Naive thymus-derived CD4-positive, alpha-beta T cell (primary cell): ENCODE results near the gene PCSK7. TPM values are rescaled to one million over a fixed set of nuclear protein-coding genes. Genes with fewer than 3 reads are reported as not detected.

Experiments
- ATAC-seq: fragments of 150-1000 bp; cut with Tn5 transposase; 2 replicates; pipeline ENCODE4 v1.10.0; 2021; ENCODE audit warnings: mild to moderate bottlenecking, moderate library complexity
- CTCF ChIA-PET: fragments of 350-600 bp; sonication (Branson Sonifier 250); formaldehyde crosslinking; loops from one replicate; lab custom pipeline; 2021; ENCODE audit warnings: antibody characterized with exemption; lab: Charles Lee
- POLR2A ChIA-PET: fragments of 350-600 bp; sonication (Branson Sonifier 250); formaldehyde crosslinking; loops from one replicate; lab custom pipeline; 2021; ENCODE audit warnings: antibody characterized with exemption, inconsistent platforms; lab: Charles Lee
- DNase-seq, 9 donors: peaks; one replicate each; pipeline versions ENCODE4 v3.0.0 to v3.0.0-alpha.2; 2020 to 2022; ENCODE audit warnings: mixed read lengths in 1 of 9
- H3K27ac ChIP-seq: one replicate; pipeline ENCODE4 v1.7.0; 2013; ENCODE audit warnings: mild to moderate bottlenecking, low read depth, low read length, moderate library complexity
- H3K27me3 ChIP-seq, 2 donors: one replicate each; pipeline ENCODE4 v1.7.0; 2013; ENCODE audit warnings: low read length in 2 of 2, mild to moderate bottlenecking in 2 of 2, moderate library complexity in 2 of 2; ENCODE audit not compliant: control insufficient read depth in 2 of 2, insufficient read depth in 2 of 2
- H3K36me3 ChIP-seq, 3 experiments: 1 replicate in 2 of 3; 2 replicates in 1 of 3; pipeline ENCODE4 v1.7.0; 2013; ENCODE audit warnings: low read length in 3 of 3, mild to moderate bottlenecking in 3 of 3, moderate library complexity in 1 of 3; ENCODE audit not compliant: insufficient read depth in 3 of 3, control insufficient read depth in 2 of 3
- H3K4me1 ChIP-seq, 2 donors: one replicate each; pipeline ENCODE4 v1.7.0; 2013; ENCODE audit warnings: low read length in 2 of 2, mild to moderate bottlenecking in 2 of 2, moderate library complexity in 1 of 2; ENCODE audit not compliant: control insufficient read depth in 2 of 2, insufficient read depth in 2 of 2
- H3K4me3 ChIP-seq: 2 replicates; pipeline ENCODE4 v1.7.0; 2013; ENCODE audit warnings: mild to moderate bottlenecking, low read length
- H3K9me3 ChIP-seq, 3 experiments: 1 replicate in 2 of 3; 2 replicates in 1 of 3; pipeline ENCODE4 v1.7.0; 2013; ENCODE audit warnings: low read length in 3 of 3; ENCODE audit not compliant: control insufficient read depth in 2 of 3
- H3K27ac Mint-ChIP-seq, 9 donors: one replicate each; pipeline ENCODE4 v1.8.0; 2020 to 2022; ENCODE audit warnings: mixed read lengths in 9 of 9, mild to moderate bottlenecking in 8 of 9, moderate library complexity in 5 of 9, inconsistent platforms in 2 of 9
- H3K27me3 Mint-ChIP-seq, 5 donors: one replicate each; pipeline ENCODE4 v1.8.0; 2021 to 2022; ENCODE audit warnings: mixed read lengths in 5 of 5, mild to moderate bottlenecking in 1 of 5
- H3K36me3 Mint-ChIP-seq, 5 donors: one replicate each; pipeline ENCODE4 v1.8.0; 2020 to 2022; ENCODE audit warnings: mixed read lengths in 5 of 5, mild to moderate bottlenecking in 3 of 5, inconsistent platforms in 1 of 5
- H3K4me1 Mint-ChIP-seq, 7 donors: one replicate each; pipeline ENCODE4 v1.8.0; 2020 to 2022; ENCODE audit warnings: mixed read lengths in 7 of 7, mild to moderate bottlenecking in 3 of 7, inconsistent platforms in 1 of 7
- H3K4me3 Mint-ChIP-seq, 10 donors: one replicate each; pipeline ENCODE4 v1.8.0; 2020 to 2022; ENCODE audit warnings: mild to moderate bottlenecking in 10 of 10, mixed read lengths in 10 of 10, moderate library complexity in 6 of 10, inconsistent platforms in 2 of 10
- H3K9me3 Mint-ChIP-seq, 11 donors: one replicate each; pipeline ENCODE4 v1.8.0; 2020 to 2022; ENCODE audit warnings: mixed read lengths in 11 of 11, mild to moderate bottlenecking in 4 of 11, inconsistent platforms in 1 of 11, moderate library complexity in 1 of 11
- intact Hi-C, 2 donors: fragments of 100-400 bp; cut with micrococcal nuclease; formaldehyde crosslinking; loops; one replicate each; pipeline ENCODE4 v1.15.1; 2023
- polyA plus RNA-seq, 2 donors: library from polyadenylated mRNA; unstranded; fragments of 300-500 nt; fragmentation: Illumina TruSeq; gene quantifications; one replicate each; pipeline ENCODE4 v1.2.3, GENCODE V29; 2021
- total RNA-seq, 6 experiments: library from RNA in 5 of 6; stranded (reverse) in 5 of 6; gene quantifications; 1 replicate in 5 of 6; 2 replicates in 1 of 6; pipeline ENCODE4 v1.2.3 and lab custom pipeline; 2021 to 2026

Gene PCSK7
- total and polyA plus RNA-seq, 7 experiments from 2014 or later = 45.4 to 319 (median 290) TPM

GRCh38 chr11:117192401-117192875 is 39.4 kb downstream of the PCSK7 start:
- POLR2A ChIA-PET = interaction anchor here (1.5 kb wide), 2 partner anchors 13 to 15 kb away, joined by 3 to 4 read pairs; no protein-coding TSS in a partner anchor
- no peaks in the 10 kb centered on the region for H3K27me3 Mint-ChIP-seq
- H3K36me3 ChIP-seq = peaks cover 0 to 51% (median 3%) of the 10 kb centered on the region in 3 experiments
- peaks cover 0 to 4% (median under 1%) of the 10 kb centered on the region in 5 donors for H3K36me3 Mint-ChIP-seq
- H3K9me3 Mint-ChIP-seq = no peaks in the 10 kb centered on the region
- peak overlapping the region in 3 of 9 donors; percentile 32 to 72 (median 55) for H3K27ac Mint-ChIP-seq
- CTCF ChIA-PET = no interaction called here
- no peak overlapping the region for H3K4me3 Mint-ChIP-seq
- H3K4me1 Mint-ChIP-seq = peaks cover 3 to 13% (median 8%) of the 10 kb centered on the region in 7 donors
- H3K9me3 ChIP-seq = no peaks in the 10 kb centered on the region
- no peaks in the 10 kb centered on the region for H3K27me3 ChIP-seq
- intact Hi-C loops = no loop called here
- no peak for ATAC-seq
- no peaks in the 10 kb centered on the region for H3K4me1 ChIP-seq
- H3K27ac ChIP-seq = no peak overlapping the region
- H3K4me3 ChIP-seq = no peak overlapping the region
- no peak for DNase-seq

- DNase-seq (no peak), ATAC-seq (no peak)
- H3K4me3 ChIP-seq = no peak overlapping the region
- ChIA-PET CTCF (no interaction called here), POLR2A (interaction anchor here (1.5 kb wide), 1 partner anchor 14 kb away, joined by 4 read pairs; no protein-coding TSS in a partner anchor)
- intact Hi-C loops = no loop called here
- no peaks in the 10 kb centered on the region for H3K9me3 Mint-ChIP-seq
- no peak overlapping the region for H3K27ac ChIP-seq
- H3K36me3 ChIP-seq = peaks cover 0 to 57% (median 3%) of the 10 kb centered on the region in 3 experiments
- no peaks in the 10 kb centered on the region for H3K27me3 ChIP-seq
- H3K9me3 ChIP-seq = no peaks in the 10 kb centered on the region
- H3K27me3 Mint-ChIP-seq = no peaks in the 10 kb centered on the region
- H3K4me3 Mint-ChIP-seq = no peak overlapping the region
- H3K36me3 Mint-ChIP-seq = peaks cover 0 to 4% (median 3%) of the 10 kb centered on the region in 5 donors
- no peaks in the 10 kb centered on the region for H3K4me1 ChIP-seq
- H3K4me1 Mint-ChIP-seq = peaks cover 3 to 17% (median 8%) of the 10 kb centered on the region in 7 donors
- peak overlapping the region in 3 of 9 donors; percentile 38 to 72 (median 44) for H3K27ac Mint-ChIP-seq
These were observed 40.0 kb downstream of the PCSK7 start for GRCh38 chr11:117191680-117192400.

- no peak for ATAC-seq
- H3K27me3 ChIP-seq = no peaks in the 10 kb centered on the region
- Mint-ChIP-seq H3K4me1 (peaks cover 3 to 23% (median 8%) of the 10 kb centered on the region in 7 donors), H3K27ac (peak overlapping the region in 1 of 9 donors; percentile 42), H3K4me3 (no peak overlapping the region), H3K36me3 (peaks cover 0 to 6% (median 3%) of the 10 kb centered on the region in 5 donors), H3K9me3 (no peaks in the 10 kb centered on the region), H3K27me3 (no peaks in the 10 kb centered on the region)
- no peak overlapping the region for H3K27ac ChIP-seq
- H3K36me3 ChIP-seq = peaks cover 0 to 65% (median 3%) of the 10 kb centered on the region in 3 experiments
- intact Hi-C loops = no loop called here
- no peaks in the 10 kb centered on the region for H3K9me3 ChIP-seq
- CTCF ChIA-PET = no interaction called here
- H3K4me3 ChIP-seq = no peak overlapping the region
- POLR2A ChIA-PET = interaction anchor here (0.6 kb wide), 1 partner anchor 44 kb away, joined by 6 read pairs; no protein-coding TSS in a partner anchor
- DNase-seq = no peak
- no peaks in the 10 kb centered on the region for H3K4me1 ChIP-seq
These were observed 41.8 kb downstream of the PCSK7 start for GRCh38 chr11:117189941-117190544.

- ChIA-PET CTCF (no interaction called here), POLR2A (interaction anchor here (0.6 kb wide), 1 partner anchor 43 kb away, joined by 6 read pairs; no protein-coding TSS in a partner anchor)
- Mint-ChIP-seq H3K36me3 (peaks cover 0 to 6% (median 3%) of the 10 kb centered on the region in 5 donors), H3K4me3 (no peak overlapping the region), H3K27ac (peak overlapping the region in 2 of 9 donors; percentile 8 to 36), H3K9me3 (no peaks in the 10 kb centered on the region), H3K4me1 (peaks cover 2 to 22% (median 6%) of the 10 kb centered on the region in 7 donors), H3K27me3 (no peaks in the 10 kb centered on the region)
- H3K9me3 ChIP-seq = no peaks in the 10 kb centered on the region
- H3K4me3 ChIP-seq = no peak overlapping the region
- H3K27ac ChIP-seq = no peak overlapping the region
- ATAC-seq (peak; percentile 74), DNase-seq (no peak)
- H3K27me3 ChIP-seq = no peaks in the 10 kb centered on the region
- intact Hi-C loops = no loop called here
- peaks cover 0 to 65% (median 3%) of the 10 kb centered on the region in 3 experiments for H3K36me3 ChIP-seq
- H3K4me1 ChIP-seq = no peaks in the 10 kb centered on the region
These were observed 42.5 kb downstream of the PCSK7 start for GRCh38 chr11:117189191-117189940.

- H3K4me1 ChIP-seq = no peaks in the 10 kb centered on the region
- ChIA-PET POLR2A (no interaction called here), CTCF (no interaction called here)
- Mint-ChIP-seq H3K4me1 (peaks cover 0 to 22% (median 8%) of the 10 kb centered on the region in 7 donors), H3K27me3 (no peaks in the 10 kb centered on the region), H3K9me3 (no peaks in the 10 kb centered on the region), H3K27ac (peak overlapping the region in 1 of 9 donors; percentile 12), H3K4me3 (no peak overlapping the region), H3K36me3 (peaks cover 0 to 6% (median 3%) of the 10 kb centered on the region in 5 donors)
- no peak for ATAC-seq
- peaks cover 0 to 65% (median 3%) of the 10 kb centered on the region in 3 experiments for H3K36me3 ChIP-seq
- intact Hi-C loops = no loop called here
- no peak for DNase-seq
- H3K9me3 ChIP-seq = no peaks in the 10 kb centered on the region
- H3K27me3 ChIP-seq = no peaks in the 10 kb centered on the region
- no peak overlapping the region for H3K4me3 ChIP-seq
- no peak overlapping the region for H3K27ac ChIP-seq
These were observed 43.2 kb downstream of the PCSK7 start for GRCh38 chr11:117188620-117189081.

GRCh38 chr11:117187799-117188481 is 43.9 kb downstream of the PCSK7 start:
- no peaks in the 10 kb centered on the region for H3K9me3 Mint-ChIP-seq
- intact Hi-C loops = no loop called here
- peaks cover 0 to 60% (median 3%) of the 10 kb centered on the region in 3 experiments for H3K36me3 ChIP-seq
- H3K36me3 Mint-ChIP-seq = peaks cover 0 to 4% (median 3%) of the 10 kb centered on the region in 5 donors
- H3K4me3 ChIP-seq = no peak overlapping the region
- POLR2A ChIA-PET = no interaction called here
- H3K4me1 ChIP-seq = no peaks in the 10 kb centered on the region
- CTCF ChIA-PET = no interaction called here
- H3K27me3 ChIP-seq = no peaks in the 10 kb centered on the region
- DNase-seq (no peak), ATAC-seq (no peak)
- H3K27me3 Mint-ChIP-seq = no peaks in the 10 kb centered on the region
- no peak overlapping the region for H3K27ac Mint-ChIP-seq
- no peak overlapping the region for H3K27ac ChIP-seq
- H3K4me1 Mint-ChIP-seq = peaks cover 0 to 22% (median 4%) of the 10 kb centered on the region in 7 donors
- H3K9me3 ChIP-seq = no peaks in the 10 kb centered on the region
- H3K4me3 Mint-ChIP-seq = no peak overlapping the region
